ENCODE measurements around the gene WSB1. TPM values are rescaled to one million over a fixed set of nuclear protein-coding genes. Genes with fewer than 3 reads are reported as not detected.
A peak's percentile ranks its signal among the peaks of the same experiment; 100 is the strongest.

Gene WSB1
- total RNA-seq, 1 experiment from 2014 or later, result 60.7 TPM

- H3K27me3 Mint-ChIP-seq (ENCODE audit: unreplicated experiment), result no peaks in the 10 kb centered on the region
- H3K27ac Mint-ChIP-seq (ENCODE audit: unreplicated experiment), result no peak overlapping the region
- CTCF ChIA-PET, result no interaction called here
- H3K4me3 Mint-ChIP-seq (ENCODE audit: low read depth, unreplicated experiment), result no peak overlapping the region
- no TSS peak for BruUV-seq (replicated peaks)
- H3K4me1 Mint-ChIP-seq (ENCODE audit: low read depth, unreplicated experiment), result peaks cover 51% of the 10 kb centered on the region
- no peak for TF ChIP-seq CTCF (IDR thresholded peaks at IDR 0.05; ENCODE audit: unreplicated experiment)
- DNase-seq, result no peak
- H3K36me3 Mint-ChIP-seq (ENCODE audit: insufficient read depth, unreplicated experiment), result peaks cover 17% of the 10 kb centered on the region
- no peaks in the 10 kb centered on the region for H3K9me3 Mint-ChIP-seq (ENCODE audit: low read depth, unreplicated experiment)
- intact Hi-C loops (cut with micrococcal nuclease; ENCODE audit: unreplicated experiment), result loop anchor here (2.0 kb wide), 1 partner anchor 27 kb away; the partner anchor contains the start of gene WSB1
Observed at GRCh38 chr17:27322026-27322425, 28.1 kb downstream of the WSB1 start.

DNA sequence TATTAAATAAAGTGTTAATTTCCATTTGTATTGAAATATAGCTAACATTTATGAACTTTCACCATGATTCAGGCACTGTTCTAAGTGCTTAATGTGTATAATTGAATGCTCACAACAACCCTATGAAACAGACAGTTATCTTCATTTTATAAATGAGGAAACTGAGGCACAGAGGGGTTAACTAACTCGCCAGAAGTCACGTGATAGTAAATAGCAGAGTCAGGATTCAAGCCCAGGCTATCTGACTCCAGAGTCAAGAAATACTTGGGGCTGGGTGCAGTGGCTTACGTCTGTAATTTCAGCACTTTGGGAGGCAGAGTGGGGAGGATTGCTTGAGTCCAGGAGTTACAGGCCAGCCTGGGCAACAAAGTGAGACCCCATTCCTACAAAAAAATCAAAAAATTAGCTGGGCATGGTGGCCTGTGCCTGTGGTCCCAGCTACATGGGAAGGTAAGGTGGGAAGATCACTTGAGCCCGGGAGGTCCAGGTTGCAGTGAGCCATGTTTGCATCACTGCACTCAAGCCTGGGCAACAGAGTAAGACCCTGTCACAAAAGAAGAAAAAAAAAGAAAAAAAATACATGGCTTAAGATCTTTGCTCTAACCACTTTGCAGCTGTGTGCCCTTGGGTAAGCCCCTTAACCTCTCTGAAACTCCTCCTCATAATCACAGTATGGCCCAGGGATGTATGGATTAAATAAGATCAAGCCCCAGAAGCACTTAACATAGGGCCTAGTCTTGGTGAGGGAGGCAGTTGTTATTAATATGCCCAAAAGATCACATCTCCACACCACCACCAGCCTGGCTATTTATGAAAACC, 29.0 kb downstream of the WSB1 start:
- no TSS peak for BruUV-seq (replicated peaks)
- H3K9me3 Mint-ChIP-seq (ENCODE audit: low read depth, unreplicated experiment), result no peaks in the 10 kb centered on the region
- intact Hi-C loops (cut with micrococcal nuclease; ENCODE audit: unreplicated experiment), result loop anchor here (2.0 kb wide), 1 partner anchor 28 kb away; the partner anchor contains the start of gene WSB1
- no peak for DNase-seq
- H3K4me1 Mint-ChIP-seq (ENCODE audit: low read depth, unreplicated experiment), result peaks cover 58% of the 10 kb centered on the region
- TF ChIP-seq CTCF (IDR thresholded peaks at IDR 0.05; ENCODE audit: unreplicated experiment), result no peak
- H3K4me3 Mint-ChIP-seq (ENCODE audit: low read depth, unreplicated experiment), result no peak overlapping the region
- CTCF ChIA-PET, result interaction anchor here (0.6 to 1.0 kb wide), 3 partner anchors 10 to 103 kb away, joined by 3 to 4 read pairs (median 3); no protein-coding TSS in a partner anchor
- peak overlapping the region; percentile 71 for H3K27ac Mint-ChIP-seq (ENCODE audit: unreplicated experiment)
- peaks cover 15% of the 10 kb centered on the region for H3K36me3 Mint-ChIP-seq (ENCODE audit: insufficient read depth, unreplicated experiment)
- H3K27me3 Mint-ChIP-seq (ENCODE audit: unreplicated experiment), result no peaks in the 10 kb centered on the region

DNA sequence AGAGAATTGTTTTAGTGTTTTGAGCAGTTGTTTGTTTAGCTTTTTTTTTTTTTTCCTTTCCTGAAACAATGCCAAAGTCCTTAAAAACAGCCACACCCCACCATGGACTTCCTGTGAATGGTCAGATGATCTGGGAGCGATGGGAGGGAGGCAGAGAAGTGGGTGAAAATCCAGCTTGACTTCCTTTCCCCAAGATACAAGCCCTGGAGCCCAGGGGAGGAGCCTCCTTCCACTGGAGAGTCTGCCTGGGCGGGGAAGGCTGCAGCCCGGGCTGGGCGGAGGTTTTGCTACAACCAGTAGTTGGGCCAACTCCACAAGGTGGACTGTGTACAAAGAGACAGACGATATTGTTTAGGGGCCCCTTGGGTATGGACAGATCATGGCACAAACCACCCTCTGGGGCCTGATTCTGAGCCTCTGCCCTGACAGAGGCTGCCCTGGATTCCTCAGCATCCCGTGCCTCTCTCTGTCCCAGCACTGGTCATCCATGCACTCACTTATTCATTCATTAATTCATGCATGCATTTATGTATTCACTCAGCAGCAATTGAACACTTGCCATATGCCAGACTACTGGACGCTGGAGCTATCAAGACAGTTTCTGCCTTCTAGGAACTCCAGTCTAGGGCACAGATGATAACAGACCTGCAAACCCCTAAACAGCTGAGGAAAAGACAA, 29.8 kb downstream of the WSB1 start:
- intact Hi-C loops (cut with micrococcal nuclease; ENCODE audit: unreplicated experiment), result loop anchor here (2.0 kb wide), 1 partner anchor 29 kb away; the partner anchor contains the start of gene WSB1
- Mint-ChIP-seq H3K27me3 (ENCODE audit: unreplicated experiment) (no peaks in the 10 kb centered on the region), H3K27ac (ENCODE audit: unreplicated experiment) (peak overlapping the region; percentile 71), H3K4me1 (ENCODE audit: low read depth, unreplicated experiment) (peaks cover 59% of the 10 kb centered on the region), H3K9me3 (ENCODE audit: low read depth, unreplicated experiment) (no peaks in the 10 kb centered on the region), H3K36me3 (ENCODE audit: insufficient read depth, unreplicated experiment) (peaks cover 10% of the 10 kb centered on the region), H3K4me3 (ENCODE audit: low read depth, unreplicated experiment) (no peak overlapping the region)
- CTCF ChIA-PET, result interaction anchor here (0.6 to 1.0 kb wide), 3 partner anchors 9 to 103 kb away, joined by 3 to 4 read pairs (median 3); no protein-coding TSS in a partner anchor
- no TSS peak for BruUV-seq (replicated peaks)
- DNase-seq, result peak; percentile 69
- no peak for TF ChIP-seq CTCF (IDR thresholded peaks at IDR 0.05; ENCODE audit: unreplicated experiment)

DNA sequence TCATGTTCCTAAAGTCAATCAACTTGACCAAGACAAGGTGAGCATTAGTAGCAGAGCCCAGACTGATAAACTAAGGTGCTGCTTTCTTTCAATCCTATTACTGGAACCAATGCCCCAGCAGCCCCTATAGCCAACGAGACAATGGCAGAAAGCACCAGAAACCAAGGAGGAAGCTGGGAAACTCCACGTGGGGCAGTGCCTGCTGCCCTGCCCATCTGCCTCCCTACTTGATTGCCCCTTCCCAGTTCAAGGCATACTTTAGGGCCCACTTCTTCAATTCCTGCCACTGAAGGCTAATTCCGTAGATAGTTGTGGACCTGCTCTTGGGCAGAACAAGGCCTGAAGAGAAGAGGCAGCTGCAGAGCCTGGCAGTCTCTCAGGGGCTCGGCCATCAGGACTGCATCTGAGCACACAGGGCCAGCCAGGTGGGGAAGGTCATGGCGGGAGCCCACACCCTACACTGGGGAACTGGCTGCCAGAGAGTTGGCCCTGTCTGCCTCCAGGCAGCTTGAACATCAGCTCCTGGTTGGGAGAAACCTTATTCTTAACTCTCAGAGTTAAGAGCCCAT, 30.9 kb downstream of the WSB1 start:
- no peak for TF ChIP-seq CTCF (IDR thresholded peaks at IDR 0.05; ENCODE audit: unreplicated experiment)
- Mint-ChIP-seq H3K4me1 (ENCODE audit: low read depth, unreplicated experiment) (peaks cover 51% of the 10 kb centered on the region), H3K36me3 (ENCODE audit: insufficient read depth, unreplicated experiment) (peaks cover under 1% of the 10 kb centered on the region), H3K4me3 (ENCODE audit: low read depth, unreplicated experiment) (no peak overlapping the region), H3K27ac (ENCODE audit: unreplicated experiment) (no peak overlapping the region), H3K9me3 (ENCODE audit: low read depth, unreplicated experiment) (no peaks in the 10 kb centered on the region), H3K27me3 (ENCODE audit: unreplicated experiment) (no peaks in the 10 kb centered on the region)
- intact Hi-C loops (cut with micrococcal nuclease; ENCODE audit: unreplicated experiment), result no loop called here
- CTCF ChIA-PET, result no interaction called here
- BruUV-seq (replicated peaks), result no TSS peak
- no peak for DNase-seq

All from Calu3 (cell line).